Activated CD8-positive, alpha-beta T cell treated with anti-CD3 and anti-CD28 coated beads for 36 hours (primary cell): ENCODE measurements around the gene HNRNPLL. TPM values are rescaled to one million over a fixed set of nuclear protein-coding genes. Genes with fewer than 3 reads are reported as not detected.

ENCODE experiments used
- ATAC-seq: fragments of 200-7000 bp; cut with Tn5 transposase; one replicate; pipeline ENCODE4 v1.10.0; 2021; ENCODE audit warnings: mild to moderate bottlenecking, moderate library complexity
- CTCF ChIA-PET: fragments of 350-600 bp; sonication (Branson Sonifier 250); formaldehyde crosslinking; loops from one replicate; lab custom pipeline; 2021; ENCODE audit warnings: antibody characterized with exemption; lab: Charles Lee
- POLR2A ChIA-PET: fragments of 350-600 bp; sonication (Branson Sonifier 250); formaldehyde crosslinking; loops from one replicate; lab custom pipeline; 2021; ENCODE audit warnings: antibody characterized with exemption; lab: Charles Lee
- DNase-seq: peaks from one replicate; pipeline ENCODE4 v3.0.0-alpha.2; 2020
- H3K27ac Mint-ChIP-seq: one replicate; pipeline ENCODE4 v1.8.0; 2021; ENCODE audit warnings: mild to moderate bottlenecking, mixed read lengths
- H3K27me3 Mint-ChIP-seq: one replicate; pipeline ENCODE4 v1.8.0; 2021; ENCODE audit warnings: mixed read lengths
- H3K36me3 Mint-ChIP-seq: one replicate; pipeline ENCODE4 v1.8.0; 2021; ENCODE audit warnings: low read depth, mixed read lengths
- H3K4me1 Mint-ChIP-seq: one replicate; pipeline ENCODE4 v1.8.0; 2021; ENCODE audit warnings: low read depth, mixed read lengths
- H3K4me3 Mint-ChIP-seq: one replicate; pipeline ENCODE4 v1.8.0; 2021; ENCODE audit warnings: mild to moderate bottlenecking, moderate library complexity, mixed read lengths
- H3K9me3 Mint-ChIP-seq: one replicate; pipeline ENCODE4 v1.8.0; 2021; ENCODE audit warnings: mixed read lengths
- CTCF ChIP-seq: fragments of 200-600 bp; IDR thresholded peaks from one replicate; pipeline ENCODE4 v1.8.0; 2022; ENCODE audit warnings: antibody characterized with exemption, mild to moderate bottlenecking
- intact Hi-C: fragments of 100-400 bp; cut with micrococcal nuclease; formaldehyde crosslinking; loops from one replicate; pipeline ENCODE4 v1.10.0; 2022
- total RNA-seq, 2 experiments: library from RNA; stranded (reverse); gene quantifications; one replicate each; pipeline ENCODE4 v1.2.3, GENCODE V29; 2021

HNRNPLL gene
- total RNA-seq, 2 experiments from 2014 or later: 54.9 to 55.3 TPM

GRCh38 chr2:38598200-38598990 is 4.3 kb downstream of the HNRNPLL start:
- Mint-ChIP-seq H3K4me1 (peaks cover 53% of the 10 kb centered on the region), H3K27me3 (no peaks in the 10 kb centered on the region), H3K9me3 (no peaks in the 10 kb centered on the region), H3K4me3 (peak overlapping the region; percentile 82), H3K27ac (peak overlapping the region; percentile 79), H3K36me3 (peaks cover 28% of the 10 kb centered on the region)
- ChIA-PET POLR2A (interaction anchor here (0.7 to 14.6 kb wide), 7 partner anchors 19 to 148 kb away, joined by 3 to 209 read pairs (median 5); partner anchors contain the start of genes GALM and SRSF7), CTCF (interaction anchor here (0.7 to 10.2 kb wide), 9 partner anchors 14 to 134 kb away, joined by 3 to 168 read pairs (median 3); no protein-coding TSS in a partner anchor)
- intact Hi-C loops: no loop called here
- no peak for TF ChIP-seq CTCF
- DNase-seq (no peak), ATAC-seq (no peak)

GRCh38 chr2:38597115-38597514 is 5.6 kb downstream of the HNRNPLL start:
- peak overlapping the region; percentile 57 for H3K27ac Mint-ChIP-seq

GRCh38 chr2:38596229-38596628 is 6.5 kb downstream of the HNRNPLL start:
- peak overlapping the region; percentile 50 for H3K4me3 Mint-ChIP-seq
- ATAC-seq (no peak), DNase-seq (no peak)
- intact Hi-C loops: no loop called here
- no peaks in the 10 kb centered on the region for H3K9me3 Mint-ChIP-seq
- H3K27me3 Mint-ChIP-seq: no peaks in the 10 kb centered on the region
- ChIA-PET POLR2A (interaction anchor here (1.3 to 14.6 kb wide), 3 partner anchors 10 to 150 kb away, joined by 6 to 209 read pairs (median 6); partner anchors contain the start of genes GALM and SRSF7), CTCF (interaction anchor here (0.9 to 2.3 kb wide), 7 partner anchors 14 to 138 kb away, joined by 3 to 13 read pairs (median 3); no protein-coding TSS in a partner anchor)
- H3K36me3 Mint-ChIP-seq: peaks cover 28% of the 10 kb centered on the region
- peaks cover 61% of the 10 kb centered on the region for H3K4me1 Mint-ChIP-seq
- no peak for TF ChIP-seq CTCF
- peak overlapping the region; percentile 69 for H3K27ac Mint-ChIP-seq

More at GRCh38 chr2:38597115-38597514, 5.6 kb downstream of the HNRNPLL start:
- H3K4me3 Mint-ChIP-seq: peak overlapping the region; percentile 46
- DNase-seq (no peak), ATAC-seq (no peak)
- H3K36me3 Mint-ChIP-seq: peaks cover 28% of the 10 kb centered on the region
- H3K27me3 Mint-ChIP-seq: no peaks in the 10 kb centered on the region
- TF ChIP-seq CTCF: no peak
- ChIA-PET POLR2A (interaction anchor here (1.3 to 14.6 kb wide), 3 partner anchors 11 to 149 kb away, joined by 6 to 209 read pairs (median 6); partner anchors contain the start of genes GALM and SRSF7), CTCF (interaction anchor here (0.9 to 3.0 kb wide), 6 partner anchors 15 to 144 kb away, joined by 3 to 14 read pairs (median 3); no protein-coding TSS in a partner anchor)
- H3K4me1 Mint-ChIP-seq: peaks cover 61% of the 10 kb centered on the region
- intact Hi-C loops: no loop called here
- no peaks in the 10 kb centered on the region for H3K9me3 Mint-ChIP-seq

- intact Hi-C loops: no loop called here
- Mint-ChIP-seq H3K36me3 (peaks cover 33% of the 10 kb centered on the region), H3K9me3 (no peaks in the 10 kb centered on the region), H3K27ac (peak overlapping the region; percentile 17), H3K4me3 (peak overlapping the region; percentile 4), H3K4me1 (peaks cover 50% of the 10 kb centered on the region), H3K27me3 (no peaks in the 10 kb centered on the region)
- POLR2A ChIA-PET: interaction anchor here (1.4 kb wide), 1 partner anchor 157 kb away, joined by 3 read pairs; no protein-coding TSS in a partner anchor
- ATAC-seq (no peak), DNase-seq (no peak)
- CTCF ChIA-PET: interaction anchor here (1.0 to 3.2 kb wide), 2 partner anchors 10 to 11 kb away, joined by 5 to 23 read pairs; partner anchors contain the start of gene HNRNPLL
- TF ChIP-seq CTCF: no peak
Measured at GRCh38 chr2:38592951-38593350, 9.8 kb downstream of the HNRNPLL start.
